HepG2 (cell line): Measurements from ENCODE around the gene OR51G1. TPM values are rescaled to one million over a fixed set of nuclear protein-coding genes. Genes with fewer than 3 reads are reported as not detected.

ENCODE experiments used
- ATAC-seq: fragments of 200-7000 bp; cut with Tn5 transposase; 3 replicates; pipeline ENCODE4 v1.9.1; 2020; ENCODE audit warnings: mild to moderate bottlenecking, moderate library complexity
- BruUV-seq: library from RNA; stranded (reverse); fragments of 400-500 nt; replicated peaks from 2 replicates; lab custom pipeline; 2021; lab: Mats Ljungman, UMichigan
- CTCF ChIA-PET: fragments of 300-600 bp; formaldehyde crosslinking; extraction: SDS; loops from one replicate; lab custom pipeline; 2021; ENCODE audit warnings: low total read pairs, inconsistent platforms, low intra/inter-chr PET ratio; lab: Yijun Ruan, JAX
- POLR2A ChIA-PET: fragments of 350-600 bp; sonication (Branson Sonifier 250); formaldehyde crosslinking; loops from one replicate; lab custom pipeline; 2020; ENCODE audit warnings: antibody characterized with exemption, inconsistent platforms; lab: Yijun Ruan, JAX
- DNase-seq: peaks from one replicate; pipeline ENCODE4 v3.0.0-alpha.2; 2015; ENCODE audit warnings: low spot score
- FAIRE-seq: peaks from 3 replicates; lab custom pipeline; 2011; peaks lifted over from hg19 to GRCh38; lab: Jason Lieb, UNC
- H2AFZ ChIP-seq: one replicate; pipeline ENCODE4 v1.6.1; 2011; ENCODE audit warnings: low read length, inconsistent platforms
- H3K27ac ChIP-seq: fragments of 300-600 bp; 3 replicates; pipeline ENCODE4 v1.8.0; 2011; ENCODE audit warnings: mixed run types, mild to moderate bottlenecking, mixed read lengths, low read length, inconsistent platforms; ENCODE audit not compliant: insufficient read depth; ENCODE audit errors: extremely low read length
- H3K27me3 ChIP-seq, 2 experiments: fragments of 200-600 bp in 1 of 2; 2 replicates in 1 of 2; 3 replicates in 1 of 2; pipeline versions ENCODE4 v1.6.0 to v1.8.0; 2011; ENCODE audit warnings: low read length in 2 of 2, mild to moderate bottlenecking in 2 of 2, moderate library complexity in 2 of 2, inconsistent platforms in 1 of 2; ENCODE audit not compliant: insufficient read depth in 2 of 2, control insufficient read depth in 1 of 2
- H3K36me3 ChIP-seq, 2 experiments: fragments of 200-600 bp in 1 of 2; replicated peaks in 1 of 2; 2 replicates in 1 of 2; 3 replicates in 1 of 2; pipeline versions ENCODE4 v1.5.1 to v1.8.0; 2011; ENCODE audit warnings: low read length in 2 of 2, inconsistent platforms in 1 of 2; ENCODE audit not compliant: insufficient read depth in 2 of 2, control insufficient read depth in 1 of 2
- H3K4me1 ChIP-seq: 2 replicates; pipeline ENCODE4 v1.5.1; 2012; ENCODE audit warnings: low read length, inconsistent platforms; ENCODE audit not compliant: insufficient read depth
- H3K4me2 ChIP-seq: 2 replicates; pipeline ENCODE4 v1.6.0; 2011; ENCODE audit warnings: low read depth, low read length, inconsistent platforms
- H3K4me3 ChIP-seq, 3 experiments: fragments of 200-600 bp in 1 of 3; sonication (generic), shearing (Covaris generic) in 1 of 3; replicated peaks in 1 of 3; 2 replicates each; pipeline ENCODE4 v1.5.1; 2011 to 2016; ENCODE audit warnings: low read length in 3 of 3, inconsistent platforms in 2 of 3, low read depth in 2 of 3, mild to moderate bottlenecking in 2 of 3, control low read depth in 1 of 3, mixed read lengths in 1 of 3; ENCODE audit not compliant: insufficient read depth in 1 of 3
- H3K79me2 ChIP-seq: one replicate; pipeline ENCODE4 v1.6.1; 2011; ENCODE audit warnings: low read length, inconsistent platforms; ENCODE audit not compliant: insufficient read depth
- H3K9ac ChIP-seq: 2 replicates; pipeline ENCODE4 v1.6.0; 2011; ENCODE audit warnings: mild to moderate bottlenecking, low read depth, low read length, inconsistent platforms; ENCODE audit not compliant: insufficient read depth
- H3K9me3 ChIP-seq: 2 replicates; pipeline ENCODE4 v1.5.1; 2012; ENCODE audit warnings: mild to moderate bottlenecking, low read length
- H4K20me1 ChIP-seq: 2 replicates; pipeline ENCODE4 v1.6.0; 2011; ENCODE audit warnings: inconsistent platforms, mild to moderate bottlenecking, low read length, moderate library complexity; ENCODE audit not compliant: insufficient read depth
- ATF1 ChIP-seq: IDR thresholded peaks from 2 replicates; pipeline ENCODE4 v1.6.1; 2016; ENCODE audit warnings: mild to moderate bottlenecking, control low read depth
- ATF7-NPFF ChIP-seq: sonication (generic); formaldehyde crosslinking; IDR thresholded peaks from 2 replicates; pipeline ENCODE4 v1.8.1; 2023; ENCODE audit warnings: mild to moderate bottlenecking, low read depth, missing genetic modification reagents, moderate library complexity
- BORCS8-MEF2B ChIP-seq: sonication (generic); formaldehyde crosslinking; IDR thresholded peaks from 2 replicates; pipeline ENCODE4 v1.8.0; 2022; ENCODE audit warnings: mild to moderate bottlenecking, missing genetic modification reagents
- BRD4 ChIP-seq: sonication (generic); formaldehyde crosslinking; IDR thresholded peaks from 2 replicates; pipeline ENCODE4 v1.4.0; 2020; ENCODE audit warnings: missing genetic modification reagents
- EP300 ChIP-seq, 3 experiments: sonication (generic) in 1 of 3; formaldehyde crosslinking in 1 of 3; IDR thresholded peaks; 2 replicates each; pipeline versions ENCODE4 v1.5.1 to v1.6.1; 2011 to 2020; ENCODE audit warnings: low read depth in 2 of 3, low read length in 2 of 3, borderline replicate concordance in 1 of 3, improper control_type of control experiment in 1 of 3, mild to moderate bottlenecking in 1 of 3, missing genetic modification reagents in 1 of 3, moderate library complexity in 1 of 3
- GPN1 ChIP-seq: sonication (generic); formaldehyde crosslinking; IDR thresholded peaks from 2 replicates; pipeline ENCODE4 v1.5.1; 2020; ENCODE audit warnings: missing genetic modification reagents, borderline replicate concordance
- HIVEP1 ChIP-seq: sonication (generic); formaldehyde crosslinking; IDR thresholded peaks from 2 replicates; pipeline ENCODE4 v1.4.0; 2020; ENCODE audit warnings: mild to moderate bottlenecking, missing genetic modification reagents
- MLX ChIP-seq: IDR thresholded peaks from 2 replicates; pipeline ENCODE4 v1.6.1; 2016
- MXI1 ChIP-seq: IDR thresholded peaks from 3 replicates; pipeline ENCODE4 v1.6.1; 2012; ENCODE audit warnings: low read depth, low read length, inconsistent platforms, borderline replicate concordance
- PCBP1 ChIP-seq: fragments of 200-400 bp; formaldehyde crosslinking; IDR thresholded peaks from 2 replicates; pipeline ENCODE4 v1.6.1; 2017; ENCODE audit warnings: mild to moderate bottlenecking, low read depth, low read length, borderline replicate concordance
- SALL1 ChIP-seq: sonication (generic); formaldehyde crosslinking; IDR thresholded peaks from 2 replicates; pipeline ENCODE4 v1.8.0; 2022; ENCODE audit warnings: mild to moderate bottlenecking, missing genetic modification reagents
- SP140L ChIP-seq: sonication (generic); formaldehyde crosslinking; IDR thresholded peaks from 2 replicates; pipeline ENCODE4 v1.4.0; 2020; ENCODE audit warnings: missing genetic modification reagents, borderline replicate concordance
- TFE3 ChIP-seq: IDR thresholded peaks from 2 replicates; pipeline ENCODE4 v1.6.1; 2016
- ZNF234 ChIP-seq: sonication (generic); formaldehyde crosslinking; conservative IDR thresholded peaks from 2 replicates; pipeline ENCODE4 v1.5.1; 2020; ENCODE audit warnings: mild to moderate bottlenecking, missing genetic modification reagents
- ZNF34 ChIP-seq: sonication (generic); formaldehyde crosslinking; IDR thresholded peaks from 2 replicates; pipeline ENCODE4 v1.4.0; 2020; ENCODE audit warnings: mild to moderate bottlenecking, missing genetic modification reagents, borderline replicate concordance
- ZNF44 ChIP-seq: sonication (generic); formaldehyde crosslinking; IDR thresholded peaks from 2 replicates; pipeline ENCODE4 v1.5.1; 2020; ENCODE audit warnings: mild to moderate bottlenecking, missing genetic modification reagents
- ZNF609 ChIP-seq: sonication (generic); formaldehyde crosslinking; IDR thresholded peaks from 2 replicates; pipeline ENCODE4 v1.4.0; 2020; ENCODE audit warnings: mild to moderate bottlenecking, missing genetic modification reagents, borderline replicate concordance
- WGBS: methylation state at CpG from one replicate; pipeline ENCODE4 v1.1.6; 2017; ENCODE audit warnings: low lambda C conversion rate; 5-methylcytosine and 5-hydroxymethylcytosine counted together
- in situ Hi-C: cut with HindIII; loops from 2 replicates; pipeline ENCODE4 v1.10.0; 2017; ENCODE audit warnings: low pct_unique_long_range_greater_than_20kb; ENCODE audit not compliant: extremely low pct_ligation_motif_present
- intact Hi-C: fragments of 100-400 bp; cut with micrococcal nuclease; formaldehyde crosslinking; loops from one replicate; pipeline ENCODE4 v1.10.0; 2022; ENCODE audit not compliant: unreplicated experiment
- polyA plus RNA-seq, 8 experiments: library from polyadenylated mRNA; depleted of rRNA in 3 of 8; stranded (reverse) in 7 of 8; unstranded in 1 of 8; fragments of >200 nt; fragmentation: Illumina TruSeq in 4 of 8; extraction: Trizol in 4 of 8; gene quantifications; 2 replicates each; pipeline versions ENCODE4 v1.2.1 to v1.2.3, GENCODE V29; 2011 to 2016; ENCODE audit warnings: low read depth in 4 of 8, missing spikeins in 1 of 8, mixed read lengths in 1 of 8; ENCODE audit not compliant: insufficient read depth in 1 of 8
- total RNA-seq, 5 experiments: library from RNA; depleted of rRNA; stranded (reverse); fragments of >200 nt; fragmentation: Illumina TruSeq; extraction: Trizol; gene quantifications; 2 replicates each; pipeline ENCODE4 v1.2.3, GENCODE V29; 2016; ENCODE audit warnings: low read depth in 1 of 5

OR51G1 gene
- total and polyA plus RNA-seq, 2 of the 13 experiments (the other 11 are each of a cell fraction or from before 2014, with no cell fraction given) = not detected

GRCh38 chr11:4882543-4882942 is 41.6 kb downstream of the OR51G1 start:
- no peaks in the 10 kb centered on the region for H3K79me2 ChIP-seq
- intact Hi-C loops = no loop called here
- peaks cover 0 to 3% of the 10 kb centered on the region in 2 experiments; a peak in 1 of 5 replicates for H3K27me3 ChIP-seq
- DNase-seq = no peak
- no peaks in the 10 kb centered on the region for H4K20me1 ChIP-seq
- TF ChIP-seq ZNF234 (CRISPR knock-in tag) (no peak), BORCS8-MEF2B (CRISPR knock-in tag) (no peak), ATF1 (CRISPR knock-in tag) (no peak), ATF7-NPFF (CRISPR knock-in tag) (no peak), SP140L (CRISPR knock-in tag) (no peak), ZNF44 (no peak), ZNF609 (CRISPR knock-in tag) (no peak), PCBP1 (no peak), GPN1 (no peak), MLX (no peak), HIVEP1 (CRISPR knock-in tag) (no peak), MXI1 (no peak), SALL1 (CRISPR knock-in tag) (no peak), BRD4 (no peak), ZNF34 (no peak), EP300 (IDR thresholded peaks at IDR 0.05; ENCODE audit: low read depth in 2 of 2, low read length in 2 of 2) (no peak), EP300 (CRISPR knock-in tag; IDR thresholded peaks at IDR 0.05; ENCODE audit: borderline replicate concordance) (no peak), TFE3 (CRISPR knock-in tag) (no peak)
- no TSS peak for BruUV-seq
- POLR2A ChIA-PET = no interaction called here
- no peak for FAIRE-seq
- H3K9me3 ChIP-seq = no peaks in the 10 kb centered on the region
- H3K36me3 ChIP-seq = no peaks in the 10 kb centered on the region
- 5% methylated on average over 5 of the region's 5 CpGs for WGBS
- no peak overlapping the region for H3K4me3 ChIP-seq
- in situ Hi-C loops = no loop called here
- no peak for ATAC-seq
- no peak overlapping the region for H3K4me2 ChIP-seq
- H2AFZ ChIP-seq = no peak overlapping the region
- CTCF ChIA-PET = no interaction called here
- H3K4me1 ChIP-seq = no peaks in the 10 kb centered on the region
- no peak overlapping the region for H3K27ac ChIP-seq
- no peak overlapping the region for H3K9ac ChIP-seq
